KMS-11 (cell line): ENCODE measurements around the gene UBQLNL.

ENCODE experiments used
- H2AFZ ChIP-seq: fragments of 200-600 bp; sonication (generic); 2 replicates; pipeline ENCODE4 v1.6.1; 2016; ENCODE audit warnings: antibody characterized with exemption, mixed run types, low read depth
- H3K27ac ChIP-seq: fragments of 200-600 bp; sonication (generic); 2 replicates; pipeline ENCODE4 v1.6.1; 2016; ENCODE audit warnings: mild to moderate bottlenecking, mixed run types
- H3K27me3 ChIP-seq: fragments of 200-600 bp; sonication (generic); 2 replicates; pipeline ENCODE4 v1.6.1; 2017; ENCODE audit warnings: mild to moderate bottlenecking, low read depth, mixed run types, moderate library complexity; ENCODE audit not compliant: insufficient read depth
- H3K36me3 ChIP-seq: fragments of 200-600 bp; sonication (generic); 2 replicates; pipeline ENCODE4 v1.6.1; 2017; ENCODE audit warnings: mild to moderate bottlenecking, mixed run types; ENCODE audit not compliant: insufficient read depth
- H3K4me1 ChIP-seq: fragments of 200-600 bp; sonication (generic); 2 replicates; pipeline ENCODE4 v1.6.1; 2016; ENCODE audit warnings: mild to moderate bottlenecking, low read depth, mixed run types; ENCODE audit not compliant: poor library complexity, severe bottlenecking
- H3K4me2 ChIP-seq: fragments of 200-600 bp; sonication (generic); 2 replicates; pipeline ENCODE4 v1.7.0; 2016; ENCODE audit warnings: mild to moderate bottlenecking, mixed run types
- H3K4me3 ChIP-seq: fragments of 200-600 bp; sonication (generic); IDR thresholded peaks from 2 replicates; pipeline ENCODE4 v1.6.1; 2017; ENCODE audit warnings: low read depth, low read length, mixed read lengths; ENCODE audit not compliant: insufficient read depth
- H3K79me2 ChIP-seq: fragments of 200-600 bp; sonication (generic); 2 replicates; pipeline ENCODE4 v1.6.1; 2016; ENCODE audit warnings: low read depth, mixed run types; ENCODE audit not compliant: insufficient read depth
- H3K9ac ChIP-seq: fragments of 200-600 bp; sonication (generic); 2 replicates; pipeline ENCODE4 v1.6.1; 2016; ENCODE audit warnings: mild to moderate bottlenecking, mixed run types
- H4K20me1 ChIP-seq: fragments of 200-600 bp; sonication (generic); 2 replicates; pipeline ENCODE4 v1.6.1; 2016; ENCODE audit warnings: mild to moderate bottlenecking, mixed run types; ENCODE audit not compliant: insufficient read depth
- CTCF ChIP-seq: fragments of 200-600 bp; sonication (generic); conservative IDR thresholded peaks from 2 replicates; pipeline ENCODE4 v1.6.1; 2017; ENCODE audit warnings: low read depth, mild to moderate bottlenecking, antibody characterized with exemption, low read length, moderate library complexity, mixed read lengths

Gene UBQLNL

GRCh38 chr11:5473921-5474320, 42.6 kb downstream of the UBQLNL start:
- no peak overlapping the region for H3K4me2 ChIP-seq
- H3K4me3 ChIP-seq = no peak overlapping the region
- H3K79me2 ChIP-seq = no peaks in the 10 kb centered on the region
- H3K9ac ChIP-seq = no peak overlapping the region
- no peaks in the 10 kb centered on the region for H3K27me3 ChIP-seq
- no peaks in the 10 kb centered on the region for H4K20me1 ChIP-seq
- H3K36me3 ChIP-seq = no peaks in the 10 kb centered on the region
- no peak for TF ChIP-seq CTCF
- no peak overlapping the region for H2AFZ ChIP-seq
- no peaks in the 10 kb centered on the region for H3K4me1 ChIP-seq
- H3K27ac ChIP-seq = no peak overlapping the region

- no peak overlapping the region for H3K4me3 ChIP-seq
- H3K27me3 ChIP-seq = no peaks in the 10 kb centered on the region
- no peak for TF ChIP-seq CTCF
- no peak overlapping the region for H3K4me2 ChIP-seq
- no peaks in the 10 kb centered on the region for H3K79me2 ChIP-seq
- no peaks in the 10 kb centered on the region for H3K4me1 ChIP-seq
- no peak overlapping the region for H3K27ac ChIP-seq
- no peak overlapping the region for H3K9ac ChIP-seq
- H2AFZ ChIP-seq = no peak overlapping the region
- no peaks in the 10 kb centered on the region for H3K36me3 ChIP-seq
- H4K20me1 ChIP-seq = no peaks in the 10 kb centered on the region
Measured at GRCh38 chr11:5467527-5467926, 49.0 kb downstream of the UBQLNL start.
